ENCODE measurements around the gene CDC42BPB.

DNA sequence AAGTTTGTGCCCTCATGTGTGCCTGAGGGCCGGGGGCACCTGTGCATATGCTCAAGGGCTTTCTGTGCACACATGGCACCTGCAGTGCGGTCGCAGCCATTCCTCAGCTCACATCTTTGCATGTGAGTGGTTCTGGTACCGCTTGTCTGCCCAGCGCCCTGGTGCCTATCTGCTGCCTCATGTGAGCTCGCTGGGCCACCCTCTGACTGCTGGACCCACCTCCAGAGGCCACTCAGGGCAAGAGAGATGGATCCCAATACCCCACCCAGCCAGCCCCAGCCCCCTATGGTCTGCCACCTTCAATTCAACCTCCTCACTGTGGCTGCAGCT lies 140.3 kb downstream of the CDC42BPB start:
- TF ChIP-seq CTCF (conservative IDR thresholded peaks at IDR 0.05 in 1 of 2, IDR thresholded peaks at IDR 0.05 in 1 of 2; ENCODE audit: low read depth in 1 of 2, low read length in 2 of 2) (no peak), EZH2 (IDR thresholded peaks at IDR 0.05; ENCODE audit: low read length, missing control alignments) (no peak)

Measured in fibroblast of lung (primary cell).